DOHH2 (cell line): ENCODE measurements around the gene GABPB1.

Experiments used
- H3F3A ChIP-seq: fragments of 200-600 bp; sonication (generic), shearing (Covaris generic); 2 replicates; pipeline ENCODE4 v1.6.0; 2016; ENCODE audit warnings: antibody characterized with exemption, mild to moderate bottlenecking; ENCODE audit not compliant: control insufficient read depth, insufficient read depth
- H3K27ac ChIP-seq: fragments of 200-600 bp; sonication (generic); 2 replicates; pipeline ENCODE4 v1.5.1; 2014; ENCODE audit warnings: low read depth, mild to moderate bottlenecking, low read length, moderate library complexity
- H3K27me3 ChIP-seq: fragments of 200-600 bp; sonication (generic); 2 replicates; pipeline ENCODE4 v1.6.1; 2014; ENCODE audit warnings: mild to moderate bottlenecking, low read length, mixed read lengths; ENCODE audit not compliant: control insufficient read depth
- H3K36me3 ChIP-seq: fragments of 200-600 bp; sonication (generic); 2 replicates; pipeline ENCODE4 v1.6.1; 2014; ENCODE audit warnings: mild to moderate bottlenecking, low read length, moderate library complexity, mixed read lengths; ENCODE audit not compliant: control insufficient read depth
- H3K4me1 ChIP-seq: fragments of 200-600 bp; sonication (generic); 2 replicates; pipeline ENCODE4 v1.6.1; 2014; ENCODE audit warnings: mild to moderate bottlenecking, low read length, mixed read lengths; ENCODE audit not compliant: control insufficient read depth
- H3K4me2 ChIP-seq: fragments of 200-600 bp; sonication (generic); 2 replicates; pipeline ENCODE4 v1.6.0; 2014; ENCODE audit warnings: mild to moderate bottlenecking, low read length, moderate library complexity
- H3K4me3 ChIP-seq: fragments of 200-600 bp; sonication (generic); 2 replicates; pipeline ENCODE4 v1.5.1; 2014; ENCODE audit warnings: mild to moderate bottlenecking, low read length, mixed read lengths
- H3K79me2 ChIP-seq: fragments of 200-600 bp; sonication (generic); 2 replicates; pipeline ENCODE4 v1.6.1; 2014; ENCODE audit warnings: mild to moderate bottlenecking, low read length, mixed read lengths; ENCODE audit not compliant: control insufficient read depth
- H3K9me2 ChIP-seq: fragments of 200-600 bp; sonication (generic); replicated peaks from 2 replicates; pipeline ENCODE4 v1.6.1; 2014; ENCODE audit warnings: mild to moderate bottlenecking, low read length, mixed read lengths; ENCODE audit not compliant: control insufficient read depth
- H3K9me3 ChIP-seq: fragments of 200-600 bp; sonication (generic); 2 replicates; pipeline ENCODE4 v1.6.1; 2014; ENCODE audit warnings: antibody characterized with exemption, low read length, mixed read lengths; ENCODE audit not compliant: control insufficient read depth, insufficient read depth
- H4K20me1 ChIP-seq: fragments of 200-600 bp; sonication (generic); 2 replicates; pipeline ENCODE4 v1.6.0; 2014; ENCODE audit warnings: low read depth, mild to moderate bottlenecking, antibody characterized with exemption, low read length, moderate library complexity; ENCODE audit not compliant: control insufficient read depth, insufficient read depth
- CTCF ChIP-seq: fragments of 200-600 bp; sonication (generic); IDR thresholded peaks from one replicate; pipeline ENCODE4 v1.5.1; 2014; ENCODE audit warnings: antibody characterized with exemption, mild to moderate bottlenecking, low read depth, low read length; ENCODE audit not compliant: poor library complexity, severe bottlenecking
- EZH2phosphoT487 ChIP-seq: fragments of 200-600 bp; sonication (generic); IDR thresholded peaks from 2 replicates; pipeline ENCODE4 v1.6.1; 2017; ENCODE audit warnings: borderline replicate concordance, mild to moderate bottlenecking, antibody characterized with exemption, low read length, moderate library complexity, mixed read lengths

GABPB1 gene

GRCh38 chr15:50350621-50351020 lies 4.4 kb downstream of the GABPB1 start:
- Histone ChIP-seq H3K36me3 (peaks cover 44% of the 10 kb centered on the region), H3K4me3 (peak overlapping the region; percentile 13), H3K9me3 (no peaks in the 10 kb centered on the region), H3F3A (peaks cover 6% of the 10 kb centered on the region; the same call in 1 of the 2 replicates), H3K27ac (no peak overlapping the region), H3K9me2 (no peaks in the 10 kb centered on the region), H3K27me3 (no peaks in the 10 kb centered on the region), H3K79me2 (peaks cover 98% of the 10 kb centered on the region), H4K20me1 (peaks cover 21% of the 10 kb centered on the region), H3K4me1 (peaks cover 38% of the 10 kb centered on the region), H3K4me2 (peak overlapping the region; percentile 90)
- TF ChIP-seq CTCF (no peak), EZH2phosphoT487 (no peak)

- Histone ChIP-seq H3K27me3 (no peaks in the 10 kb centered on the region), H3K36me3 (0 out of 2 replicates have a peak, but pooled peaks cover 3% of the 10 kb centered on the region), H3K4me3 (no peak overlapping the region), H3K4me2 (no peak overlapping the region), H3K4me1 (peaks cover 10% of the 10 kb centered on the region), H3K9me3 (no peaks in the 10 kb centered on the region), H3K9me2 (no peaks in the 10 kb centered on the region), H3K79me2 (peaks cover 73% of the 10 kb centered on the region), H3F3A (peaks cover 8% of the 10 kb centered on the region; the same call in 1 of the 2 replicates), H3K27ac (no peak overlapping the region), H4K20me1 (no peaks in the 10 kb centered on the region; the same call in 1 of the 2 replicates)
- TF ChIP-seq CTCF (no peak), EZH2phosphoT487 (no peak)
Observed at GRCh38 chr15:50345298-50345697, 9.7 kb downstream of the GABPB1 start.

- no peaks in the 10 kb centered on the region for H3K9me2 ChIP-seq
- H3K36me3 ChIP-seq, result no peaks in the 10 kb centered on the region
- H3K79me2 ChIP-seq, result peaks cover 68% of the 10 kb centered on the region
- H3K4me2 ChIP-seq, result no peak overlapping the region
- no peak overlapping the region for H3K4me3 ChIP-seq
- TF ChIP-seq CTCF (no peak), EZH2phosphoT487 (no peak)
- peaks cover 6% of the 10 kb centered on the region for H3K4me1 ChIP-seq
- no peaks in the 10 kb centered on the region for H3K9me3 ChIP-seq
- no peaks in the 10 kb centered on the region for H4K20me1 ChIP-seq
- H3K27ac ChIP-seq, result no peak overlapping the region
- no peaks in the 10 kb centered on the region for H3K27me3 ChIP-seq
- H3F3A ChIP-seq, result peaks cover 8% of the 10 kb centered on the region; the same call in 1 of the 2 replicates
Observed at GRCh38 chr15:50344006-50344464, 11.0 kb downstream of the GABPB1 start.
